GM21515 (cell line): ENCODE results near the gene CKM.

Experiments
- ATAC-seq: cut with Tn5 transposase; IDR thresholded peaks from one replicate; pipeline ENCODE4 v1.9.1; 2021; ENCODE audit not compliant: unreplicated experiment

The CKM gene

GRCh38 chr19:45322744-45323281 lies at the start of gene CKM:
Gene CKM, minus strand, starts transcription at chr19:45322875. Its CDS starts 3,162 bp downstream, at chr19:45319713.
- no peak for ATAC-seq

GRCh38 chr19:45370410-45371204 lies 47.9 kb upstream of the CKM start, which contains the start of gene ERCC2:
Gene ERCC2, minus strand, starts transcription at chr19:45370573. Its CDS starts 33 bp downstream, at chr19:45370540.
- peak; percentile 90 for ATAC-seq

- ATAC-seq, result no peak
Observed at GRCh38 chr19:45368737-45369340, 46.2 kb upstream of the CKM start.

- no peak for ATAC-seq
Observed at GRCh38 chr19:45368127-45368526, 45.5 kb upstream of the CKM start.

DNA sequence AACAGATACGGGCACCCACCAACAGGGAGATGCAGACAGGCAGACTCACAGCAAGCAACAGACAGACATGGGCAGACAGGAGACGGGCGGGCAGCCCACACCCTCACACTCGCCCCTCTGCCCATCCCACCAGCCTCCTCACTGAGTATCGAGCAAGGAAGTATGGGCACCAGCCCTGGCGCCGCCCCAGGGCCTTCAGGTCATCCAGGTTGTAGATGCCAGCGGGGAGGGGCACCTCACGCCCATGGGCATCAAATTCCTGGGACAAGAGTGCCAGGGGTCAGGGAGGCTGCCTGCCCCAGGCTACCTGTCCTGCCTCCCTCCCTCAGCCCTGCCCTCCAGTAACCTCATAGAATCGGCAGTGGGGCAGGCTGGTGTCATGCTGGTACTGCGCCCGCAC lies 42.0 kb upstream of the CKM start:
- ATAC-seq, result no peak

DNA sequence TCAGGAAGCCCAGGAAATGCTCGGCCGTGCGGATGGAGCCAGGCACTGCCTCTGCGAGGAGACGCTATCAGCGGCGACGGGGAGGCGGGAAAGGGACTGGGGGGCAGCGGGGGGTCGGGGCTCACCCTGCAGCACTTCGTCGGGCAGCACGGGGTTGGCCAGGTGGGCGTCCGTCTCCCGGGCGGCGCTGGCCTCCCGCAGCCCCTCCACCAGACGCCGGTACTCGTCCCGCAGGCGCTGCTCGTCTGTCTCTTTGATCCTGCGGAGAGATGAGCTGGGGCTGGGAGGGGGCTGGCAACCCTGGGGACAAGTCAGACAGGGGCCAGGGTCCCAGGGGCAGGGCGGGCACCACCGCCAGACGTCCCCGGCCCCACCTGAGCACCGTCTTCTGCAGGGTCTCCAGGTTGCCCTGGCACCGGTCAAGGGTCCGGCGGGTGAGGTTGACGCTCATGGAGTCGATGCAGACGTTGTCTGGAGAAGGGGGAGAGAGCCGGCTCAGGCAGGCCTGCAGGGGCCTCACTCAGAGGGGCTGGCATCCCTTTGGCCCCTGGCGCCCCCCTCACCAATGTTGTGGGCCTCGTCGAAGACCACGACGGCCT lies 41.3 kb upstream of the CKM start:
- ATAC-seq, result no peak

- ATAC-seq, result no peak
Observed at GRCh38 chr19:45362291-45362690, 39.6 kb upstream of the CKM start.

DNA sequence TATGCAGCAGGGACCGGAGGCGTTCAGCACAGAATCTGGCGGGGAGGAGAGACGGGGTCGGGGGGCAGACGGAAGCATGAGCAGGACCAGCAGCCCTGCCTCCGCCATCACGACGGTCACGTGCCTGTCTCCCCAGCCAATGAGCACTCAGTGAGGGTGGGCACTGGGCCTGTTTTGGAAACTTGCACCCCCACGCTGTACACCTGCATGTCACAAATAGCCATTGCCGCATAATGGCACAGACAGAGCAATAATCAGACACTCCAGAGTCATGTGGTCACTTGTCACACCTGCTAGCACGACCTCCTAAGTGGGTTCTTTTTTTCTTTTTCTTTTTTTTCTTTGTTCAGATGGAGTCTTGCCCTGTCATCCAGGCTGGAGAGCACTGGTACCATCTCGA lies 38.9 kb upstream of the CKM start:
- no peak for ATAC-seq

DNA sequence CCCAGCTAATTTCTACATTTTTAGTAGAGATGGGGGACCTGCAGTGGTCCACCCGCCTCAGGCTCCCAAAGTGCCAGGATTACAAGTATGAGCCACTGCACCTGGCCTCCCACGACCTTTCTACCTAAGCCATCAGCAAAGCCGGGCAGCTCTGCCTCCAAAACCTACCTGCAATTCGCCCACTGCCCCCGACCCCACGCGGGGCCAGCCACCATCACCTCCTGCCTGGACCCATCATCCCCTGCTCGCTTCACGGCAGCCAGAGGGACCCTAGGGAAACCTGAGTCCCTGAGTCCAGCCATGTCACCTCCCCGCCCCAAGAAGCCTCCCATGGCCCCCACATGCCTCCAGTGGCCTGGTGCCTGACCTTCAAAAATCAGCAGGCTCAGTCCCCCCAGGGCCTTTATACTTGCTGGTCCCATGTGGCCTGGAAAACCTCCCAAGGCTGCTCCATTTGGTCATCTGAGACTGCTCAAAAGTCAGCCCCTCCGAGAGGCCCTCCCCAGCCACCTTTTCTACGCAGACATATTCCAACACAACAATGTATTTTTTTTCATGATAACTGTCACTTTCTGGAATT lies 35.6 kb upstream of the CKM start:
- ATAC-seq, result no peak

GRCh38 chr19:45357445-45357783 lies 34.7 kb upstream of the CKM start:
- ATAC-seq, result no peak

GRCh38 chr19:45356760-45357444 lies 34.2 kb upstream of the CKM start:
- ATAC-seq, result no peak

DNA sequence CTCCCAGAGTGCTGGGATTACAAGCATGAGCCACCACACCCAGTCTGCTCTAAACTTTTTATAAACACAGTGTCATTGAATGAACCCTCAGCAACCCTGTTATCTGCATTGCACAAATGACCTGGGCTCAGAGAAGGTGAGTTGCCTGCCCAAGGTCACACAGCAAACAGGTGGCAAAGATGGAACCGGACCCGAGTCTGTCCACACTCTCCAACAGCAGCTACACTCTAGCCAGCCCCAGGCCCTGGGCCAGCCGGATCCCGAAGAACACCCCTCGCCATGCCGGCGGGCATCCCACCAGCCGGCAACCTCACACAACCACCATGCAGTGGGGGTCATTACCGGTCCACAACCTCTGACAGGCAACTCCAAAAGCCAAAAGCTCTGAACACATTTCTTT lies 33.2 kb upstream of the CKM start:
- no peak for ATAC-seq

DNA sequence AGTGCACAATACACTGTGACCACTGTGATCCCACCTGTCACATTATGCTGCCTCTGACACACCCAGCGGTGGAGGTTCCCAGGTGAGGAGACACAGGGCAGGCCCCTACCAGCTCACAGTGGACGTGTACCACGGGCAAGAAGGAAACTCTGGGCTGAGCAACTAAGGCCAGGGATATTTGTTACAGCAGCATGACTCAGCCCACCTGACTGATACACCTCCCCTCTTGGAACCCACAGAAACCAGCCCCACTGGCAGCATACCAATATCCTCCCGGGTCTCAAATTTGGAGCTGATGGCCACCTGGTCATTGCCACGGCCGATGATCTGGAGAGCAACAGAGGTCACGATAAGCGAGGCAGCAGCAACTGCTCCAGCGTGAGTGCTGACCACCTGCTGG lies 32.7 kb upstream of the CKM start:
- no peak for ATAC-seq

DNA sequence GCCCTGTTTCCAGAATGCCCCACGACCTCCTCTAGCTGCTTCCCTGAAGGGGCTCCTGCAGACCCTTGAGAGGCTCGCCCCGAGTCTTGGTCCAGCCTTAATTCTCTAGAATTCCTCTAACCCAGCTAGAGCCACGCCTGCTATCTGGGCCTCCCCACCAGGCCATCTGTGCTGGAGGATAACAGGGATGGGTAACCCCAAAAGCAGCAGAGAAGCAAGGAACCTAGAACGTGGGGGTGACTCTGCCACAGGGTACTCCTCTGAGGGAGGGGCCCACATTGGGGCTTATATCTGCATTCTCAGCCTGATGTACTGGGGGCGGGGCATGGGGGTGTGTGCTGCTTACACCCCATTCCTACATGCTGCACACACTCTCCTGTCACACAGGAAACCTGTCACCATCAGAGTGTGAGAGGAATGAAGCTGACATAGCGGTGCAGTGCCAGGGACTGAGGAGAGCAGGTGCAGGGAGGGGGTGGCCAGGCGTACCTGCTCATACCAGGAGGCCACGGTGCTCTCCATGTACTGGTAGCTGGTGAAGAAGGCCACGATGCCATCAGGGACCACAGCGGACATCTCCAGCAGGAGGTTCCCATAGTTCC lies 31.7 kb upstream of the CKM start:
- ATAC-seq, result no peak

DNA sequence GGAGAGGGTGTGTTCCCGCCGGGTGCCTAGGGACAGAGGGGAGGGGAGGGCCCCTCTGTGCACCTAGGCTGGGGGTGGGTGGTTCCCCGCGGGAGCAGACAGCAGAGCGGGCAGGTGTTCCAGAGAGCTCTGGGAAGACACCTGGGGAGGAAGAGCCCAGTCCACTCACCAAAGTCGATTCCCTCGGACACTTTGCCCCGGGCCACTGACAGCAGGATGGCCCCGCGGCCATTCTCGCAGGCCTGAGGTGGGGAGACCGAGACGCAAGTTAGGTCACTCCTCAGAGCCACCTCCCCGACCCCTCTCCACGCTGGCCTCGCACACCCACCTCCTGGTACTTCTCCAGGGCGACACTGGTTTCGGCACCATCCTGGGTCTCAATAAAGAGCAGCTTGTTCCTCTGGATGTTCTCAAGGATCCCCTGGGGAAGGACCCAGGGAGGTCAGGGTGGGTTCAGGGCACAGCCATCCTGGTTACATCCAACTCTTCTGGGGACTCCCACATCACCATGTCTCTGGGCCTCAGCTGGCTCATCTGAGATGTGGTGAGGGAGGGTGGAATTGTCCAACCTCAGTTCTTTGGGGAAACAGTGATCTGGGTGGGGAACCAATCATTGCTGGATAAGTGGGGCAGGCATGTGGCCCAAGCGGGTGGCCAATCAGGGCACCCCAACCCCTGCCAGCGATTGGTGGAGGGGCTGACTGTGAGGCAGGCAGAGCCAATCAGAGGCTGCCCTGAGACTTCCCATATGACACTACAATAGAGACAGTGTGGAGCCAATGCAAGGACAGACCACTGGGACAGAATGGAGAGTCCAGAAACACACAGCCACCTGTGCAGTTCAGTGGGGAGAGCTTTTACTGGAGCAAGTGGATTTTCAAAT lies 30.5 kb upstream of the CKM start:
- ATAC-seq, result no peak

GRCh38 chr19:45352471-45352870 lies 29.8 kb upstream of the CKM start:
- ATAC-seq, result no peak

GRCh38 chr19:45352062-45352461 lies 29.4 kb upstream of the CKM start:
- no peak for ATAC-seq

GRCh38 chr19:45351401-45351952 lies 28.8 kb upstream of the CKM start:
- ATAC-seq, result no peak

DNA sequence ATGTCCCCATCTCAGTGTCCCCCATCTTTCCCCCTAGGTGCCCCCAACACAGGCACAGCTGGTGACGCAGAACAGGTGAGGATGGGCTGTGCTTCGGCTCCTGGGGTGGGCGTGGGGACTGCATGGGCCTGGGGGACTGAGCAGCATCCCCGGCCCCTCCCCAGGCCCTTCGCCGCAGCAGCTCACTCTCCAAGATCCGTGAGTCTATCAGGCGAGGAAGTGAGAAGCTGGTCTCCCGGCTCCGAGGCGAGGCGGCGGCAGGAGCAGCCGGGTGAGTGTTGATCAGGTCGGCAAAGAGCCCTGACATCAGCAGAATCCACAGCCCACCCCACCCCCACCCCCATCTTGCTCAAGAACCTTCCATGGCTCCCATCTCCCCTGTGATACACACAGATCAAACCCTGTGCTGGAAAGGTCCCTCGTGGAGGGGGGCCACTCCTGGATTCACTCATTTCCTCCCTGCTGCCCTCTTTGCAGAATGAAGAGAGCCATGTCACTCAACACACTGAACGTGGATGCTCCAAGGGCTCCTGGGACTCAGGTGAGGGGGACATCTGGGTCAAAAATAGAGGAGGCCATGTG lies 27.9 kb upstream of the CKM start:
- no peak for ATAC-seq
